Skin epidermis (tissue), 12 donors: ENCODE measurements around the gene CEP83.
A peak's percentile ranks its signal among the peaks of the same experiment; 100 is the strongest.
"Not testable (repeated sequence)": the region's sequence is repeated elsewhere in the genome, so short reads cannot be mapped to it uniquely, and the experiment has no call there.

Source experiments
- H3K27ac ChIP-seq, 21 experiments: fragments of 200-600 bp; sonication (generic) in 11 of 21; one replicate each; pipeline ENCODE4 v1.5.0; 2020; ENCODE audit warnings: mild to moderate bottlenecking in 3 of 21, inconsistent platforms in 2 of 21, moderate library complexity in 2 of 21
- H3K4me3 ChIP-seq, 7 experiments: fragments of 200-600 bp; sonication (generic) in 2 of 7; one replicate each; pipeline ENCODE4 v1.5.0; 2020; ENCODE audit warnings: inconsistent platforms in 2 of 7, mild to moderate bottlenecking in 2 of 7, moderate library complexity in 1 of 7

The CEP83 gene

GRCh38 chr12:94459728-94460615, at the start of gene CEP83:
CEP83 (minus strand) TSS chr12:94459867; CDS start chr12:94412490, 47,377 bp downstream.
- Histone ChIP-seq H3K27ac (peak within 1 kb of the TSS; percentile 42 to 95 (median 88)), H3K4me3 (peak within 1 kb of the TSS; percentile 61 to 91 (median 79))

GRCh38 chr12:94509317-94509716, 49.6 kb upstream of the CEP83 start:
- H3K27ac ChIP-seq = no peak overlapping the region
- H3K4me3 ChIP-seq = no peak overlapping the region

- no peak overlapping the region for H3K27ac ChIP-seq
- H3K4me3 ChIP-seq = no peak overlapping the region
These were observed 47.8 kb upstream of the CEP83 start for GRCh38 chr12:94507455-94507854.

- no peak overlapping the region for H3K4me3 ChIP-seq
- H3K27ac ChIP-seq = no peak overlapping the region
These were observed 44.7 kb upstream of the CEP83 start for GRCh38 chr12:94504386-94504785.

- Histone ChIP-seq H3K4me3 (no peak overlapping the region), H3K27ac (no peak overlapping the region)
These were observed 44.0 kb upstream of the CEP83 start for GRCh38 chr12:94503619-94504018.

- Histone ChIP-seq H3K4me3 (no peak overlapping the region), H3K27ac (no peak overlapping the region)
These were observed 41.3 kb upstream of the CEP83 start for GRCh38 chr12:94500831-94501567.

- no peak overlapping the region for H3K27ac ChIP-seq
- H3K4me3 ChIP-seq = no peak overlapping the region
These were observed 39.0 kb upstream of the CEP83 start for GRCh38 chr12:94498698-94499097.

- Histone ChIP-seq H3K4me3 (no peak overlapping the region), H3K27ac (no peak overlapping the region)
These were observed 38.4 kb upstream of the CEP83 start for GRCh38 chr12:94498073-94498472.

- H3K4me3 ChIP-seq = no peak overlapping the region
- H3K27ac ChIP-seq = no peak overlapping the region
These were observed 35.9 kb upstream of the CEP83 start for GRCh38 chr12:94495445-94496115.

GRCh38 chr12:94491489-94491888, 31.8 kb upstream of the CEP83 start:
- Histone ChIP-seq H3K4me3 (no peak overlapping the region), H3K27ac (no peak overlapping the region)

GRCh38 chr12:94488463-94488862, 28.8 kb upstream of the CEP83 start:
- Histone ChIP-seq H3K27ac (no peak overlapping the region), H3K4me3 (no peak overlapping the region)

- Histone ChIP-seq H3K4me3 (no peak overlapping the region), H3K27ac (no peak overlapping the region)
These were observed 22.1 kb upstream of the CEP83 start for GRCh38 chr12:94481734-94482133.

- no peak overlapping the region for H3K4me3 ChIP-seq
- H3K27ac ChIP-seq = no peak overlapping the region
These were observed 9.9 kb upstream of the CEP83 start for GRCh38 chr12:94469522-94469921.

GRCh38 chr12:94460616-94460959, 921 bp upstream of the CEP83 start:
- peak overlapping the region in 16 of 21 experiments; percentile 75 to 95 (median 88) for H3K27ac ChIP-seq
- peak overlapping the region; percentile 61 to 91 (median 79) for H3K4me3 ChIP-seq

- Histone ChIP-seq H3K27ac (peak overlapping the region; percentile 42 to 95 (median 88)), H3K4me3 (peak overlapping the region; percentile 61 to 91 (median 79))
These were observed 565 bp downstream of the CEP83 start for GRCh38 chr12:94458877-94459727.

- H3K4me3 ChIP-seq = no peak overlapping the region
- H3K27ac ChIP-seq = no peak overlapping the region
These were observed 2.4 kb downstream of the CEP83 start for GRCh38 chr12:94457311-94457710.

GRCh38 chr12:94454318-94454717, 5.3 kb downstream of the CEP83 start:
- H3K27ac ChIP-seq, H3K4me3 ChIP-seq: not testable (repeated sequence)

- Histone ChIP-seq H3K4me3 (no peak overlapping the region), H3K27ac (no peak overlapping the region)
These were observed 14.0 kb downstream of the CEP83 start for GRCh38 chr12:94445662-94446061.

- Histone ChIP-seq H3K4me3 (no peak overlapping the region), H3K27ac (no peak overlapping the region)
These were observed 22.4 kb downstream of the CEP83 start for GRCh38 chr12:94437303-94437702.

- Histone ChIP-seq H3K4me3 (no peak overlapping the region), H3K27ac (no peak overlapping the region)
These were observed 24.1 kb downstream of the CEP83 start for GRCh38 chr12:94435511-94435927.
